IMR-90 (cell line): ENCODE measurements around the gene PUDP. TPM values are rescaled to one million over a fixed set of nuclear protein-coding genes. Genes with fewer than 3 reads are reported as not detected.

Experiments
- ATAC-seq: fragments of 200-7000 bp; cut with Tn5 transposase; 2 replicates; pipeline ENCODE4 v1.9.1; 2020; ENCODE audit warnings: low read depth, mild to moderate bottlenecking, moderate library complexity
- BruUV-seq: library from RNA; stranded (reverse); fragments of 400-500 nt; replicated peaks from 2 replicates; lab custom pipeline; 2021; lab: Mats Ljungman, UMichigan
- CTCF ChIA-PET: fragments of 300-600 bp; formaldehyde crosslinking; extraction: SDS; loops from one replicate; lab custom pipeline; 2021; ENCODE audit warnings: antibody characterized with exemption; lab: Yijun Ruan, JAX
- POLR2A ChIA-PET: fragments of 300-600 bp; sonication (Branson Sonifier 250); formaldehyde crosslinking; loops from one replicate; lab custom pipeline; 2022; ENCODE audit warnings: antibody characterized with exemption; ENCODE audit not compliant: unreplicated experiment; lab: Charles Lee
- DNase-seq: peaks from one replicate; pipeline ENCODE4 v3.0.0; 2013
- H2AFZ ChIP-seq: replicated peaks from 2 replicates; pipeline ENCODE3; 2013; ENCODE audit warnings: low read length, mild to moderate bottlenecking; ENCODE audit not compliant: poor library complexity
- H2AK5ac ChIP-seq: 2 replicates; pipeline ENCODE4 v1.6.1; 2013; ENCODE audit warnings: low read depth, low read length, inconsistent platforms
- H2AK9ac ChIP-seq: replicated peaks from 2 replicates; pipeline ENCODE3; 2013; ENCODE audit warnings: mild to moderate bottlenecking, low read depth, low read length, moderate library complexity; ENCODE audit not compliant: poor library complexity
- H2BK120ac ChIP-seq: 2 replicates; pipeline ENCODE4 v1.6.1; 2013; ENCODE audit warnings: low read depth, low read length, inconsistent platforms
- H2BK15ac ChIP-seq: 3 replicates; pipeline ENCODE4 v1.6.1; 2013; ENCODE audit warnings: low read depth, low read length, inconsistent platforms
- H2BK20ac ChIP-seq: 2 replicates; pipeline ENCODE4 v1.6.1; 2013; ENCODE audit warnings: low read depth, mild to moderate bottlenecking, inconsistent platforms, low read length, moderate library complexity
- H2BK5ac ChIP-seq: 2 replicates; pipeline ENCODE4 v1.6.1; 2013; ENCODE audit warnings: mild to moderate bottlenecking, low read depth, low read length, inconsistent platforms; ENCODE audit not compliant: poor library complexity, severe bottlenecking
- H3K14ac ChIP-seq: replicated peaks from 2 replicates; pipeline ENCODE4 v1.6.1; 2013; ENCODE audit warnings: low read depth, low read length, inconsistent platforms
- H3K18ac ChIP-seq: 2 replicates; pipeline ENCODE4 v1.6.1; 2013; ENCODE audit warnings: low read depth, low read length, control low read depth
- H3K23ac ChIP-seq: 2 replicates; pipeline ENCODE4 v1.6.1; 2013; ENCODE audit warnings: low read depth, low read length, inconsistent platforms
- H3K27ac ChIP-seq: 2 replicates; pipeline ENCODE4 v1.5.1; 2013; ENCODE audit warnings: mild to moderate bottlenecking, control low read depth, low read length; ENCODE audit not compliant: insufficient read depth
- H3K27me3 ChIP-seq: 2 replicates; pipeline ENCODE4 v1.6.1; 2013; ENCODE audit warnings: low read length; ENCODE audit not compliant: control insufficient read depth, insufficient read depth
- H3K36me3 ChIP-seq: 2 replicates; pipeline ENCODE4 v1.6.1; 2013; ENCODE audit warnings: low read length, mixed read lengths; ENCODE audit not compliant: control insufficient read depth, insufficient read depth
- H3K4ac ChIP-seq: 2 replicates; pipeline ENCODE4 v1.6.1; 2013; ENCODE audit warnings: low read depth, low read length, inconsistent platforms
- H3K4me1 ChIP-seq: 2 replicates; pipeline ENCODE4 v1.6.1; 2013; ENCODE audit warnings: low read length, mixed read lengths; ENCODE audit not compliant: control insufficient read depth, insufficient read depth
- H3K4me2 ChIP-seq: 2 replicates; pipeline ENCODE4 v1.6.1; 2013; ENCODE audit warnings: low read depth, mild to moderate bottlenecking, control low read depth, low read length, moderate library complexity
- H3K4me3 ChIP-seq: 2 replicates; pipeline ENCODE4 v1.5.1; 2013; ENCODE audit warnings: low read depth, mild to moderate bottlenecking, control low read depth, low read length, moderate library complexity; ENCODE audit not compliant: insufficient read depth
- H3K56ac ChIP-seq: 2 replicates; pipeline ENCODE4 v1.6.1; 2013; ENCODE audit warnings: low read length, inconsistent platforms; ENCODE audit not compliant: insufficient read depth; ENCODE audit errors: extremely low read depth
- H3K79me1 ChIP-seq, 2 experiments: 2 replicates each; pipeline ENCODE4 v1.6.1; 2013; ENCODE audit warnings: low read length in 2 of 2, inconsistent platforms in 1 of 2, low read depth in 1 of 2
- H3K9ac ChIP-seq: 2 replicates; pipeline ENCODE4 v1.6.1; 2013; ENCODE audit warnings: low read depth, low read length, control low read depth
- H3K9me1 ChIP-seq: 2 replicates; pipeline ENCODE4 v1.6.1; 2013; ENCODE audit warnings: low read length, inconsistent platforms; ENCODE audit not compliant: insufficient read depth
- H3K9me3 ChIP-seq: 2 replicates; pipeline ENCODE4 v1.6.1; 2013; ENCODE audit warnings: low read length; ENCODE audit not compliant: control insufficient read depth, insufficient read depth
- H4K20me1 ChIP-seq: 2 replicates; pipeline ENCODE4 v1.6.1; 2013; ENCODE audit warnings: low read length, inconsistent platforms; ENCODE audit not compliant: insufficient read depth
- H4K5ac ChIP-seq: 2 replicates; pipeline ENCODE4 v1.6.1; 2013; ENCODE audit warnings: mild to moderate bottlenecking, low read depth, low read length, control low read depth
- H4K8ac ChIP-seq, 2 experiments: 2 replicates each; pipeline ENCODE4 v1.6.1; 2013; ENCODE audit warnings: low read depth in 2 of 2, low read length in 2 of 2, control low read depth in 1 of 2, inconsistent platforms in 1 of 2
- H4K91ac ChIP-seq: 2 replicates; pipeline ENCODE4 v1.6.1; 2013; ENCODE audit warnings: low read depth, low read length, inconsistent platforms; ENCODE audit not compliant: insufficient read depth
- BHLHE40 ChIP-seq: fragments of 150-350 bp; IDR thresholded peaks from 2 replicates; pipeline ENCODE4 v1.6.1; 2016; ENCODE audit warnings: mild to moderate bottlenecking, low read depth, low read length
- CEBPB ChIP-seq: IDR thresholded peaks from 2 replicates; pipeline ENCODE4 v1.6.1; 2012; ENCODE audit warnings: low read depth, low read length, improper control_type of control experiment
- FOS ChIP-seq: fragments of 150-350 bp; IDR thresholded peaks from 2 replicates; pipeline ENCODE4 v1.6.1; 2016; ENCODE audit warnings: low read depth, low read length
- MAFK ChIP-seq: IDR thresholded peaks from 2 replicates; pipeline ENCODE4 v1.6.1; 2012; ENCODE audit warnings: low read depth, low read length, improper control_type of control experiment
- MAZ ChIP-seq: IDR thresholded peaks from 2 replicates; pipeline ENCODE4 v1.6.1; 2012; ENCODE audit warnings: low read depth, mild to moderate bottlenecking, low read length, improper control_type of control experiment, moderate library complexity, borderline replicate concordance
- MXI1 ChIP-seq: IDR thresholded peaks from 2 replicates; pipeline ENCODE4 v1.6.1; 2012; ENCODE audit warnings: low read depth, mild to moderate bottlenecking, low read length, moderate library complexity, borderline replicate concordance
- POLR2A ChIP-seq: IDR thresholded peaks from 2 replicates; pipeline ENCODE4 v1.6.1; 2012; ENCODE audit warnings: mild to moderate bottlenecking, low read depth, low read length
- RAD21 ChIP-seq: IDR thresholded peaks from 2 replicates; pipeline ENCODE4 v1.6.1; 2012; ENCODE audit warnings: low read length, improper control_type of control experiment
- RCOR1 ChIP-seq: IDR thresholded peaks from 2 replicates; pipeline ENCODE4 v1.6.1; 2012; ENCODE audit warnings: mild to moderate bottlenecking, low read length, improper control_type of control experiment; ENCODE audit not compliant: insufficient replicate concordance
- RFX5 ChIP-seq: IDR thresholded peaks from 2 replicates; pipeline ENCODE4 v1.8.0; 2012; ENCODE audit warnings: low read depth, mild to moderate bottlenecking, low read length, moderate library complexity
- SMC3 ChIP-seq: fragments of 150-350 bp; IDR thresholded peaks from 2 replicates; pipeline ENCODE4 v1.6.1; 2016; ENCODE audit warnings: low read depth, mild to moderate bottlenecking, antibody characterized with exemption, low read length, moderate library complexity
- WGBS, 2 experiments: methylation state at CpG; one replicate each; pipeline versions ENCODE4 v1.1.5 to v1.1.7; 2013; ENCODE audit warnings: missing lambda C conversion rate in 2 of 2; ENCODE audit not compliant: insufficient read length in 1 of 2; ENCODE audit errors: extremely low coverage in 2 of 2; 5-methylcytosine and 5-hydroxymethylcytosine counted together
- dilution Hi-C: fragments of 300-500 bp; cut with HindIII; formaldehyde crosslinking; loops from one replicate; pipeline ENCODE4 v1.14.3; 2018; ENCODE audit warnings: low sequenced_read_pairs; ENCODE audit not compliant: unreplicated experiment
- in situ Hi-C: fragments of 300-500 bp; cut with MboI; formaldehyde crosslinking; loops from 3 replicates; pipeline ENCODE4 v1.14.3; 2019; ENCODE audit warnings: low sequenced_read_pairs, inconsistent platforms, mixed read lengths
- intact Hi-C: fragments of 100-400 bp; cut with micrococcal nuclease; formaldehyde crosslinking; loops from 2 replicates; pipeline ENCODE4 v1.10.0; 2022
- polyA plus RNA-seq, 3 experiments: library from polyadenylated mRNA; depleted of rRNA; stranded (reverse); fragments of >200 nt; gene quantifications; 2 replicates each; pipeline ENCODE4 v1.2.3, GENCODE V29; 2012; ENCODE audit warnings: low replicate concordance in 1 of 3
- total RNA-seq: library from RNA; depleted of rRNA; stranded (reverse); fragments of >200 nt; gene quantifications from 2 replicates; pipeline ENCODE4 v1.2.3, GENCODE V29; 2012
- TF ChIP-seq, protein P1 (sequence below): conservative IDR thresholded peaks from 2 replicates; pipeline ENCODE4 v1.5.1; 2012; ENCODE audit warnings: mild to moderate bottlenecking, low read depth, low read length, improper control_type of control experiment
- TF ChIP-seq, protein P2 (sequence below): fragments of 150-350 bp; IDR thresholded peaks from 2 replicates; pipeline ENCODE4 v1.6.1; 2016; ENCODE audit warnings: low read depth, mild to moderate bottlenecking, low read length, moderate library complexity, borderline replicate concordance
- TF ChIP-seq, protein P3 (sequence below): fragments of 150-350 bp; IDR thresholded peaks from 2 replicates; pipeline ENCODE4 v1.6.1; 2017; ENCODE audit warnings: mild to moderate bottlenecking, antibody characterized with exemption, low read length, low read depth

The PUDP gene
- total and polyA plus RNA-seq, 2 of the 4 experiments (the other 2 are of a cell fraction): 22.2 to 28.6 TPM

DNA sequence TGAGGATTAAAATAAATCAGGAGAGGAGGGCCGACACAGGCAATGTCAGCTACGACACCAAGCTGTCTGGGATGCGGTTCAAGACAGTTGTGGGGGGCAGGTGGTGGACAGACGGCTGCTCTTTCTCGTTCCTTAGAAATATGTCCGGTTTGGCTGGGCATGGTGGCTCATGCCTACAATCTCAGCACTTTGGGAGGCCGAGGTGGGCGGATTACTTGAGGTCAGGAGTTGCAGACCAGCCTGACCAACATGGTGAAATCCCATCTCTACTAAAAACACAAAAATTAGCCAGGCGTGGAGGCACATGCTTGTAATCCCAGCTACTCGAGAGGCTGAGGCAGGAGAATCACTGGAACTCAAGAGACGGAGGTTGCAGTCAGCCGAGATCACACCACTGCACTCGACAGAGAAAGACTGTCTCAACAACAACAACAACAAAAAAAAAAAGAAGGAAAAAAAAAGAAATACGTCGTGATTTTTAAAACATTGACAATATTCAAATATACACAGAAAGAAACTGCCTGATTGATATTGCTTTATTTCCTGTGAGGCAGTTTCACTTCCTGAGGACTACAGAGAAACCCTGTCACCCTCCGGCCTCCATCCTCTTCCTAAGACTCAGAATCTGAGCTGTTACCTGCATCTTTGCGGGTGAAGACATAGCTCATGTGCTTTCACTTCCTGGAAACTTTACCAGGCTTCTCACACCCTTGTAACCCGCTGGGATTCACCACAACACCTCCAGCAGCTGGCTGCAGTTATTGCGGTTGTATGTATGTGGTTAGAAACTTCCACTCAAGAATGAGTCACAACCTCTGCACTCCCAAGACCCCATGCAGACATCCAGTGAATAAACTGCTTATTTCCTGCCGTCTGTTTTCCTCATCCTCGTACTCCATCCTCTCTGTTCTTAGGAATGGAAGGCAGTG is 64.2 kb downstream of the PUDP start:
- Histone ChIP-seq H2BK15ac (no peak overlapping the region), H3K79me1 (peaks cover 0 to 7% of the 10 kb centered on the region in 2 experiments; a peak in 2 of 4 replicates), H3K4me1 (peaks cover 4% of the 10 kb centered on the region), H2BK5ac (no peak overlapping the region), H3K56ac (no peak overlapping the region), H3K23ac (no peak overlapping the region), H4K5ac (no peak overlapping the region), H3K27me3 (peaks cover 4% of the 10 kb centered on the region; the same call in 1 of the 2 replicates), H3K9ac (no peak overlapping the region), H3K27ac (no peak overlapping the region), H2BK120ac (no peak overlapping the region), H4K91ac (no peak overlapping the region), H3K36me3 (peaks cover 9% of the 10 kb centered on the region), H2AFZ (peak overlapping the region; percentile 18), H3K9me3 (no peaks in the 10 kb centered on the region), H3K4me2 (peak overlapping the region; percentile 69), H4K8ac (no peak overlapping the region), H2BK20ac (no peak overlapping the region), H3K4ac (no peak overlapping the region), H2AK9ac (no peak overlapping the region), H2AK5ac (no peak overlapping the region), H4K20me1 (peaks cover 59% of the 10 kb centered on the region), H3K4me3 (no peak overlapping the region), H3K14ac (no peak overlapping the region), H3K9me1 (peaks cover 7% of the 10 kb centered on the region), H3K18ac (no peak overlapping the region)
- intact Hi-C loops: no loop called here
- BruUV-seq: no TSS peak
- in situ Hi-C loops: no loop called here
- 100% methylated on average over 4 of the region's 21 CpGs; no CpG with 5 or more reads in 1 of the 2 experiments for WGBS, 2 experiments
- POLR2A ChIA-PET: no interaction called here
- dilution Hi-C loops: no loop called here
- ATAC-seq (peak; percentile 99), DNase-seq (peak; percentile 98)
- CTCF ChIA-PET: interaction anchor here (0.7 to 1.5 kb wide), 3 partner anchors 10 to 827 kb away, joined by 3 read pairs; no protein-coding TSS in a partner anchor
- no peak for TF ChIP-seq RFX5
- TF ChIP-seq, protein P1, sequence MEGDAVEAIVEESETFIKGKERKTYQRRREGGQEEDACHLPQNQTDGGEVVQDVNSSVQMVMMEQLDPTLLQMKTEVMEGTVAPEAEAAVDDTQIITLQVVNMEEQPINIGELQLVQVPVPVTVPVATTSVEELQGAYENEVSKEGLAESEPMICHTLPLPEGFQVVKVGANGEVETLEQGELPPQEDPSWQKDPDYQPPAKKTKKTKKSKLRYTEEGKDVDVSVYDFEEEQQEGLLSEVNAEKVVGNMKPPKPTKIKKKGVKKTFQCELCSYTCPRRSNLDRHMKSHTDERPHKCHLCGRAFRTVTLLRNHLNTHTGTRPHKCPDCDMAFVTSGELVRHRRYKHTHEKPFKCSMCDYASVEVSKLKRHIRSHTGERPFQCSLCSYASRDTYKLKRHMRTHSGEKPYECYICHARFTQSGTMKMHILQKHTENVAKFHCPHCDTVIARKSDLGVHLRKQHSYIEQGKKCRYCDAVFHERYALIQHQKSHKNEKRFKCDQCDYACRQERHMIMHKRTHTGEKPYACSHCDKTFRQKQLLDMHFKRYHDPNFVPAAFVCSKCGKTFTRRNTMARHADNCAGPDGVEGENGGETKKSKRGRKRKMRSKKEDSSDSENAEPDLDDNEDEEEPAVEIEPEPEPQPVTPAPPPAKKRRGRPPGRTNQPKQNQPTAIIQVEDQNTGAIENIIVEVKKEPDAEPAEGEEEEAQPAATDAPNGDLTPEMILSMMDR: no peak
- peak; percentile 79 for TF ChIP-seq BHLHE40
- TF ChIP-seq POLR2A: no peak
- TF ChIP-seq CEBPB: peak; percentile 36
- peak; percentile 7; the same call in 1 of the 2 replicates for TF ChIP-seq RAD21
- no peak for TF ChIP-seq MAZ
- TF ChIP-seq MXI1: no peak
- TF ChIP-seq SMC3: no peak
- TF ChIP-seq FOS: peak; percentile 83
- TF ChIP-seq, protein P2, sequence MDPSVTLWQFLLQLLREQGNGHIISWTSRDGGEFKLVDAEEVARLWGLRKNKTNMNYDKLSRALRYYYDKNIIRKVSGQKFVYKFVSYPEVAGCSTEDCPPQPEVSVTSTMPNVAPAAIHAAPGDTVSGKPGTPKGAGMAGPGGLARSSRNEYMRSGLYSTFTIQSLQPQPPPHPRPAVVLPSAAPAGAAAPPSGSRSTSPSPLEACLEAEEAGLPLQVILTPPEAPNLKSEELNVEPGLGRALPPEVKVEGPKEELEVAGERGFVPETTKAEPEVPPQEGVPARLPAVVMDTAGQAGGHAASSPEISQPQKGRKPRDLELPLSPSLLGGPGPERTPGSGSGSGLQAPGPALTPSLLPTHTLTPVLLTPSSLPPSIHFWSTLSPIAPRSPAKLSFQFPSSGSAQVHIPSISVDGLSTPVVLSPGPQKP: no peak
- no peak for TF ChIP-seq MAFK
- TF ChIP-seq, protein P3, sequence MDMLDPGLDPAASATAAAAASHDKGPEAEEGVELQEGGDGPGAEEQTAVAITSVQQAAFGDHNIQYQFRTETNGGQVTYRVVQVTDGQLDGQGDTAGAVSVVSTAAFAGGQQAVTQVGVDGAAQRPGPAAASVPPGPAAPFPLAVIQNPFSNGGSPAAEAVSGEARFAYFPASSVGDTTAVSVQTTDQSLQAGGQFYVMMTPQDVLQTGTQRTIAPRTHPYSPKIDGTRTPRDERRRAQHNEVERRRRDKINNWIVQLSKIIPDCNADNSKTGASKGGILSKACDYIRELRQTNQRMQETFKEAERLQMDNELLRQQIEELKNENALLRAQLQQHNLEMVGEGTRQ: no peak
- TF ChIP-seq RCOR1: peak; percentile 53
